Stimulated activated CD8-positive, alpha-beta memory T cell treated with anti-CD3 and anti-CD28 coated beads, Interleukin-12 subunit alpha, Interleukin-12 subunit beta, amount 100 ng/mL, for 1 hour (primary cell): ENCODE data around the gene SMNDC1.
"Not testable (repeated sequence)": the region's sequence is repeated elsewhere in the genome, so short reads cannot be mapped to it uniquely, and the experiment has no call there.

Source experiments
- DNase-seq: peaks from one replicate; pipeline ENCODE4 v3.0.0-alpha.2; 2020; ENCODE audit warnings: low read depth

The SMNDC1 gene

DNA sequence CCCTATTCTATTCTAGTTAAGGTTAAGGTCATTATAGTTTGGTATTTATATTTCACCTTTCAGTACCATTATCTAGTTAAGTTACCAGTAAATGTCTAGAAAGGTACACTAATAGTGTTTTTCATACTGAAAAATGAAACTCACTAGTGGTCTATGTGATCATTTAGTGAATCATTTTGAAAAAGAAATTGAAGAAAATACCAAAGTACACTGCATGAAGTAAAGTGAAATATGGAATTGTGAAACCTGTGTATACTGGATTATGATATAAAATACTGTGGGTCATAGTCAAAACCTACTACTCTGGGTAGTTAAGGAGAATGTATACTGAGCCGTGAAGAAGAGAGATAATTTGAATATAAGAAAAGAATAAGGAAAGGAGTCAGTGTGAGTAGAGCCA lies 53.3 kb downstream of the SMNDC1 start:
- not testable (repeated sequence) for DNase-seq

DNA sequence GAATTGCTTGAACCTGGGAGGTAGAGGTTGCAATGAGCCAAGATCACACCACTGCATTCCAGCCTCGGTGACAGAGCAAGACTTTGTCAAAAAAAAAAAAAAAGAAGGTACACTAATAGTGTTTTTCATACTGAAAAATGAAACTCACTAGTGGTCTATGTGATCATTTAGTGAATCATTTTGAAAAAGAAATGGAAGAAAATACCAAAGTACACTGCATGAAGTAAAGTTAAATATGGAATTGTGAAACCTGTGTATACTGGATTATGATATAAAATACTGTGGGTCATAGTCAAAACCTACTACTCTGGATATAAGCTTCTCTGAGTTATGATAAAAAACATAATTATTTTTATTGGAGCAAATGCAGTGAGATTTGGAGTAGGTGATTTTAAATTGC lies 55.2 kb downstream of the SMNDC1 start:
- not testable (repeated sequence) for DNase-seq

DNA sequence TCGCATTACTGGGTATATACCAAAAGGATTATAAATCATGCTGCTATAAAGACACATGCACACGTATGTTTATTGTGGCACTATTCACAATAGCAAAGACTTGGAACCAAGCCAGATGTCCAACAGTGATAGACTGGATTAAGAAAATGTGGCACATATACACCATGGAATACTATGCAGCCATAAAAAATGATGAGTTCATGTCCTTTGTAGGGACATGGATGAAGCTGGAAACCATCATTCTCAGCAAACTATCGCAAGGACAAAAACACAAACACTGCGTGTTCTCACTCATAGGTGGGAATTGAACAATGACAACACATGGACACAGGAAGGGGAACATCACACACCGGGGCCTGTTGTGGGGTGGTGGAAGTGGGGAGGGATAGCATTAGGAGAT lies 56.9 kb downstream of the SMNDC1 start:
- not testable (repeated sequence) for DNase-seq

DNA sequence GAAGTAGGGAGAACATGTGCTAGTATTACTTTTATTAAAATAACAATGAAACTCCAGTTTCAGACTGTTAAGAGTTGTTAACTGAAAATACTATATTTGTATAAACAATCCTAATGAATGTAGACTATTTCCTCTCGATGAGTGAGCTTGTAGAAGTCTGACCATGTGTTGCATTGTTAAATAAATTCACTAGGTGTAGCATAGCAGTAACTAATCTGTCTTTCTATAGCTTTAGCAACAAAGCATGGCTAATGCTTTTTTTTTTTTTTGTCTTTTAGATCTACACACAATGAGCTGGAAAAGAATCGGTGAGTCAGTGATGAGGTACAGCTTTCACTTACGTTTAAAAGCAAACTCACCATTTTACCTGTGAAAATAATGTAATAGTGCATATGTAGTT lies 60.2 kb downstream of the SMNDC1 start:
- DNase-seq, result no peak

DNA sequence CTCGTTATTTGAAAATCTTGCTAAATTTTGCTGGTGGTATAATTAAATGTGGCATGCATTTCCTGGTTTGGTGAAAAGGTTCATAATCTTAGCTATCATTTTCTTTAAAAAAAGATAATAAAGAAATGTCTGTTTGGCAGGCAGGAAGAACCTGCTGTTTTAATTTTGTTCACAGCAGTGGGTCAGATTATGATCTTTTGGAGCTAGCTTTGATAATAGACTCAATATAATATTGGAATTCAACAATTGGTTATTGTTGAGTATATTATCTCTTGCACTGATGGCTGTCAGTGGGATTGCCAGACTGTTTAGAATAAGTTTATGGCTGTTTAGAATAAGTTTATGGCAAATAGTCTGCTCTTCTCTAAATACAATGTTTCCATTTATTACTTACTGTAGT lies 62.2 kb downstream of the SMNDC1 start:
- DNase-seq, result no peak

DNA sequence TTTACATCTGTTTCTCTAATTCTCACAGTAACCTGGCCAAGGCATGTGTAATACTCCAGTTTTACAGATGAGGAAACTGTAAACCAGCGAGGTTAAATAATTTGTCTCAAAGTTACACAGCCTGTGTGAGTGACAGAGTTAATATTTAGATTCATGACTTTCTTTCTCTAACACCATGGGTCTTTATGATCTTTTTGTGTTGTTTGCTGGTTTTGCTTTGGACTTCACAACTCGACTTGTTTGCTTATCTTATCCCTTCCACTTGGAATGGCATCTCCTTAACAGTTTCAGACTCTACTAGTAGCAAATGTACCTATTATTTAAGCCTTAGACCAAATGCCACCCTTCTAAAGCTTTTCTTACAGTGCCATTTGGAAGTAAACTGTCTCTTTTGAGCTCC lies 62.9 kb downstream of the SMNDC1 start:
- DNase-seq, result no peak

DNA sequence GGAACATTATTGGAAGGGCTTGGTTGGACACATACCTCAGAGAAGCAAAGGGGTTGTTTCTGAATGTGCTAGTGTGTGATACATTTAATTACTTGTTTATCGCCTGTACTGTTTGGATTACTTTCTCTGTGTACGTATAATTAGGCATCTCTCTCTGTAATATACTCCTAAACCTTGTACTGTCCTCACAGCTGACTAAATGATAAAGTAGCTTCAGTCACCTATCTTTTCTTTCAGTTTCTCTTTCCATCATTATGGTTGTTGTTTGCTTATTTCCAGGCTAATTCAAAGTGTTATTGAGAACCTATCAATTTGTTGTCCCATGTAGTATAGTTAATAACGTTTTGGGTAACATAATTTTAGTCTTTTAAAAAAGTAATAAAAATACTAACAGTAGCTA lies 63.3 kb downstream of the SMNDC1 start:
- DNase-seq, result no peak
